ENCODE data around the gene METAP2.
"Not testable (repeated sequence)": the region's sequence is repeated elsewhere in the genome, so short reads cannot be mapped to it uniquely, and the experiment has no call there.

METAP2 gene

DNA sequence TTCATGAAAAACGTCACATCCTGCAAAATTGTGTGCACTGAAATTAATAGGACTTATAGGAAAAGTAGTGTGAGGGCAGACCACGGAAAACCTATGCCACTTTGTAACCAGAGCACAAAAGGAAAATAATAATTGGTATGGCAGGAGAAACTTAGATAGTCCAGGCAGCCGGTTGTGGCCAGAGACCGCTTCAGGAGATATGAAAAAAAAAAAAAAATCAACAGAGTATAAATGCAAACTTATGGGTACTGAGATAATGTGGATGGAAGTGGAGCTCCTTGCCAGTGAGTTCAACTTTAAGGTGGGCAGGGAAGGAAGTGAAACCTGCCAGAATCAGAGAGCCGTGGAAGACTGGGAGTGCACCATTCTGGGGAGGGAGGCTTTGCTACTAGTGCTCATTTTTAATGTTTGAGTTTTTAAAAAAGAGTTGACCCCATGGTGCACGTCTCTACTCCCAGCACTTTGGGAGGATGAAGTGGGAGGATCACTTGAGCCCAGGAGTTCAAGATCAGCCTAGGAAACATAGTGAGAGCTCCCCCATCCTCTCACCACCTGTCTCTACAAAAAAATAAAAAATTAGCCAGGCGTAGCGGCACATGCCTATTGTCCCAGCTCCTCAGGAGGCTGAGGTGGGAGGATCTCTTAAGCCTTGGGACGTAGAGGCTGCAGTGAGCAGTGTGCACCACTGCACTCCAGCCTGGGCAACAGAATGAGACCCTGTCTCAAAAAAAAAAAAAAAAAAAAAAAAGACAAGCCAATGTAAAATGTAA lies 34.3 kb upstream of the METAP2 start:
- in situ Hi-C loops (cut with HindIII; ENCODE audit: low sequenced_read_pairs), result no loop called here
- H3K4me3 ChIP-seq (ENCODE audit: low read depth, low read length), result no peak overlapping the region
- DNase-seq (ENCODE audit: low read depth, low spot score), result no peak
- TF ChIP-seq, protein P1, sequence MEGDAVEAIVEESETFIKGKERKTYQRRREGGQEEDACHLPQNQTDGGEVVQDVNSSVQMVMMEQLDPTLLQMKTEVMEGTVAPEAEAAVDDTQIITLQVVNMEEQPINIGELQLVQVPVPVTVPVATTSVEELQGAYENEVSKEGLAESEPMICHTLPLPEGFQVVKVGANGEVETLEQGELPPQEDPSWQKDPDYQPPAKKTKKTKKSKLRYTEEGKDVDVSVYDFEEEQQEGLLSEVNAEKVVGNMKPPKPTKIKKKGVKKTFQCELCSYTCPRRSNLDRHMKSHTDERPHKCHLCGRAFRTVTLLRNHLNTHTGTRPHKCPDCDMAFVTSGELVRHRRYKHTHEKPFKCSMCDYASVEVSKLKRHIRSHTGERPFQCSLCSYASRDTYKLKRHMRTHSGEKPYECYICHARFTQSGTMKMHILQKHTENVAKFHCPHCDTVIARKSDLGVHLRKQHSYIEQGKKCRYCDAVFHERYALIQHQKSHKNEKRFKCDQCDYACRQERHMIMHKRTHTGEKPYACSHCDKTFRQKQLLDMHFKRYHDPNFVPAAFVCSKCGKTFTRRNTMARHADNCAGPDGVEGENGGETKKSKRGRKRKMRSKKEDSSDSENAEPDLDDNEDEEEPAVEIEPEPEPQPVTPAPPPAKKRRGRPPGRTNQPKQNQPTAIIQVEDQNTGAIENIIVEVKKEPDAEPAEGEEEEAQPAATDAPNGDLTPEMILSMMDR (IDR thresholded peaks at IDR 0.05; ENCODE audit: low read depth, low read length), result no peak

- DNase-seq (ENCODE audit: low read depth, low spot score), result peak; percentile 19
- in situ Hi-C loops (cut with HindIII; ENCODE audit: low sequenced_read_pairs), result no loop called here
- TF ChIP-seq, protein P1 (IDR thresholded peaks at IDR 0.05; ENCODE audit: low read depth, low read length), result no peak
- H3K4me3 ChIP-seq (ENCODE audit: low read depth, low read length), result no peak overlapping the region
Measured at GRCh38 chr12:95440401-95440800, 33.6 kb upstream of the METAP2 start.

DNA sequence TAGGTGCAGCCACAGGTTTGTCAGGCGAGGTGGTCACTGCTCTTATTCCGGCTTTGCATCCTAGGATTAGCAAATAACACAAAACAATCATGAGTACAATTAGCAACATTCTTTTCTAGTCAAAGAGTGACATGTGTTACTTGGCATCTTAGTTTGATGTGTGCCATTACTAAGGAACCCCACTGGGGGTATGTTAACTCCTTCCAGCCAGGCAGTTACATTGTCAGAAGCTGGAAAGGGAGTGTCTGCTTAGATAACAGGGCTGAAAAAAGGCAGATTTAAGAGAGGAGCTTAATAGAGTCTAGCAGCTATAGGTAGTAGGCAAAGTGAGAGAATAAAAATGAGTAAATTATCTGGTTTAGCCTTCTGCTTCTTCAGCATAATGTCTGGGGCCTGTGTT lies 30.5 kb upstream of the METAP2 start:
- no peak overlapping the region for H3K4me3 ChIP-seq (ENCODE audit: low read depth, low read length)
- in situ Hi-C loops (cut with HindIII; ENCODE audit: low sequenced_read_pairs), result no loop called here
- no peak for DNase-seq (ENCODE audit: low read depth, low spot score)
- TF ChIP-seq, protein P1 (IDR thresholded peaks at IDR 0.05; ENCODE audit: low read depth, low read length), result no peak

DNA sequence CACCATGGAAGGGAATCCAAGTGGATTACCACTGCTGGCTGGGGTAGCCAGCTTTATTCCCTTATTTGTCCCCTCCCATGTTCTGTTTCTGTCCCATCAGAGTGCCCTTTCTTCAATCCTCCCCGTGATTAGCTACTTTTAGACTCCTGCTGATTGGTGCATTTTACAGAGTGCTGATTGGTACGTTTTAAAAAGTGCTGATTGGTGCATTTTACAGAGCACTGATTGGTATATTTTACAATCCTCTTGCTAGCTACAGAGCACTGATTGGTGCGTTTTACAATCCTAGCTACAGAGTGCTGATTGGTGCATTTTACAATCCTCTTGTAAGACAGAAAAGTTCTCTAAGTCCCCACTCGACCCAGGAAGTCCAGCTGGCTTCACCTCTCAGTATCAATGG lies 28.9 kb upstream of the METAP2 start:
- H3K4me3 ChIP-seq (ENCODE audit: low read depth, low read length); in situ Hi-C loops (cut with HindIII; ENCODE audit: low sequenced_read_pairs); DNase-seq (ENCODE audit: low read depth, low spot score): not testable (repeated sequence)

- TF ChIP-seq, protein P1 (IDR thresholded peaks at IDR 0.05; ENCODE audit: low read depth, low read length), result no peak
- DNase-seq (ENCODE audit: low read depth, low spot score), result no peak
- in situ Hi-C loops (cut with HindIII; ENCODE audit: low sequenced_read_pairs), result no loop called here
- H3K4me3 ChIP-seq (ENCODE audit: low read depth, low read length), result no peak overlapping the region
Measured at GRCh38 chr12:95445884-95446505, 28.0 kb upstream of the METAP2 start.

DNA sequence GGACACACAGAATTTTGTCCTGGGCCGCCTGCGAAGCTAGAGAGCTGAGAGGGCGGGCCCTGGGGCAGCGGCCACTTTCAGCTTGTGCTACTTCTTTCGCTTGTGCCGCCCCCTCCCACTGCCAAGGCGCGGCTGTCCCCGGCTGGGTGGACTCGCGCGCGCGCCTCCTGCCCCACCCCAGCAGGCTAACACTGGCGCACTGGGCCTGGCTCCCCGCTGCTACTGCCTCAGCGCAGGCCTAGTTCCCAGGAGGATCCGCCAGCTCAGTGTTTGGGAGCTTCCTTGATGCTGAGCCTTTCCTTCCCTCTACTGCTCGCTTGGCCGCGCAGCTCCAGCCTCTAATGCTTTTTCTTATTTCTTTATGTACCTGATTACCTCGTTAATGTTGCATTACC lies 27.4 kb upstream of the METAP2 start:
- in situ Hi-C loops (cut with HindIII; ENCODE audit: low sequenced_read_pairs), result no loop called here
- peak overlapping the region; percentile 1 for H3K4me3 ChIP-seq (ENCODE audit: low read depth, low read length)
- peak; percentile 16 for DNase-seq (ENCODE audit: low read depth, low spot score)
- TF ChIP-seq, protein P1 (IDR thresholded peaks at IDR 0.05; ENCODE audit: low read depth, low read length), result no peak

DNA sequence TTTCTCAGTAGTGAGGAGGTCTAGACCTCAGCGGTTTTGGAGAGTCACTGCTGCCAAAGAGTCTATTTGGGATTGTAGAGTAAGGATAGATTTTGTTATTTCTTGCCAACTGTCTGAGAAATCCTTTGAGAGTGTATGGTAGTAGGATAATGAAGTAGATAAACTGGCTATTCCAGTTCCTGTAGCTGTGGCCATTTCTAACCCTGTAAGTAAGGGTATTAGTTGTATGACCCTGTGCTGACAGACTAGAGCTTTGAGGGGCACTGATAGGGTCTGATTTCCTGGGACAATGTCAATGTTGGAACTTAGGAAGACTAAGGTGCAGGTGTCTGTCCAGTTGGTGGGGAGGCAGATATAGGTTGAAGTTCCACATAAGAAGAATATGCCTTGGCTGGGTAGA lies 24.3 kb upstream of the METAP2 start:
- DNase-seq (ENCODE audit: low read depth, low spot score); in situ Hi-C loops (cut with HindIII; ENCODE audit: low sequenced_read_pairs); H3K4me3 ChIP-seq (ENCODE audit: low read depth, low read length): not testable (repeated sequence)

- H3K4me3 ChIP-seq (ENCODE audit: low read depth, low read length); in situ Hi-C loops (cut with HindIII; ENCODE audit: low sequenced_read_pairs); DNase-seq (ENCODE audit: low read depth, low spot score): not testable (repeated sequence)
Measured at GRCh38 chr12:95452501-95452900, 21.5 kb upstream of the METAP2 start.

DNA sequence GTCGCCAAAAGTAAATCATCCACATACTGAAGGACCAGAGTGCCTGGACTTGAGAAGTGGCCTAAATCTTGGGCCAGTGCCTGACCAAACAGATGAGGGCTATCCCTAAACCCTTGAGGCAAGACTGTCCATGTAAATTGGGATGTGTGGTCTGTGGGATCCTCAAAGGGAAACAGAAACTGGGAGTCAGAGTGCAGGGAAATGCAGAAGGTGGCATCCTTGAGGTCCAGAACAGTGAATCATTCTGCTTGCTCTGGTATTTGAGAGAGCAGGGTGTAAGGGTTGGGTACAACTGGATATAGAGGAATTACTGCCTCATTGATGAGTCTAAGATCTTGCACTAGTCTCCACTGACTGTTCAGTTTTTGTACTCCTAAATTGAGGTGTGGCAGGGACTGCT lies 20.1 kb upstream of the METAP2 start:
- DNase-seq (ENCODE audit: low read depth, low spot score); H3K4me3 ChIP-seq (ENCODE audit: low read depth, low read length); in situ Hi-C loops (cut with HindIII; ENCODE audit: low sequenced_read_pairs): not testable (repeated sequence)

DNA sequence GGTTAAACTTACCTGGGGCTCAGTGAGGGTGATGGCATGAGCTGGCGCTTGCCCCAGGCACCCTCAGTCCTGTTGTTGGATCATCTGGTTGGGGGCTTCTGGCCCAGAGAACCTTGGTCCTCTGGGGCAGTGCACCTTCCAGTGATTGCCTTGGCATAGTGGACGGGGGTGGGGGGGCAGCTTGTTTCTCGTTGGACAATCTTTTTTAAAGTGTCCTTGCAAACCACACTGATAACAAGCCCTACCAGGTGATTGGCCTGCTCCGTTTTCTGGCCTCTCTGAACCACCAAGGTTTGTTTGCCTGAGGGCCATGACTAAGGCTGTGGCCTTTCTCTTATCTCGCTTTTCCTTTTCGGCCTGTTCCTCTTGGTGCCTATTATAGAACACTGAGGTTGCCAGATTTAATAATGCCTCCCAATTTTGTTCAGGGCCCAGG lies 19.2 kb upstream of the METAP2 start:
- in situ Hi-C loops (cut with HindIII; ENCODE audit: low sequenced_read_pairs), result not testable (repeated sequence)

DNA sequence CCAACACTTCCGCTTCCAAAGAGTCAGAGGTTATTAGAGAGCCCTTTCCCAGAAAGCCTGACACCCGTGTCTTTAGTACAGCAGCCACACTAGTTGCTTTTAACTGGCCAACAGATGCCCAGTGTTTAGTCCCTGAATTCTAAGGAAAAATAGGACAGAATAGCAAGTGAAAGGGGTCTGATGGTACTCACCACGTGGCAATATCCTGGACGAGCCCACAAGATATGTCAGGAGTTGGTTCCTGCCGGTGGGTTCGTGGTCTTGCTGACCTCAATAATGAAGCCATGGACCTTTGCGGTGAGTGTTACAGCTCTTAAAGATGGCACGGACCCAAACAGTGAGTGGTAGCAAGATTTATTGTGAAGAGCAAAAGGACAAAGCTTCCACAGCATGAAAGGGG lies 16.3 kb upstream of the METAP2 start:
- in situ Hi-C loops (cut with HindIII; ENCODE audit: low sequenced_read_pairs); DNase-seq (ENCODE audit: low read depth, low spot score); H3K4me3 ChIP-seq (ENCODE audit: low read depth, low read length): not testable (repeated sequence)

More for the DNA sequence above, 19.2 kb upstream of the METAP2 start:
- H3K4me3 ChIP-seq (ENCODE audit: low read depth, low read length); DNase-seq (ENCODE audit: low read depth, low spot score): not testable (repeated sequence)

All from astrocyte of the spinal cord (primary cell).